ENCODE measurements around the gene TMEM62.

TMEM62 gene

DNA sequence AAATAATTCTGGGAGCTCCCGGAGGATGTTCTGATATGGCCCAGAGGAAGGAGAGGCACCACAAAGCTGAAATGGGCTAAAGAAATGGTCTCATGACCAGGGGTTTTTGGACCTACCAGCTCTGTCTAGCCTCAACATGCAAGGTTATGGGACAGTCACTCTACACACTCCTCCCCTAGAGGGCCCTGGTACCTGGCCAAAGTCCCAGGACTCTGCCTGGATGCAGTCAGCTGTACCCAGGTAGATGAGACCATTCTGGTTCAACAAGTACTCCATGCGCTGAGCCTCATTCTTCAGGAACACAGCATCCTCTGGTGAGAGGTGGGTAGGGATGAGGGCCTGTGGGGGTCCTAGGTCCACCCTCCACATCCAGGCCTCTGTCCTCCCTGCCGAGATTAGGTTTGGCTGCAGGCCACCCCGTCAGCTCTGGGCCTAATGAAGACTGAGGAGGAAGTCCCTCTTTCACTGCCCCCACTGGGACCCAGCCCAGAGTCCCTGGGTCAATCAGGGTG lies 77.9 kb downstream of the TMEM62 start:
- no peak overlapping the region for H3K4me3 ChIP-seq (ENCODE audit: low read depth, low read length)
- TF ChIP-seq, protein P1, sequence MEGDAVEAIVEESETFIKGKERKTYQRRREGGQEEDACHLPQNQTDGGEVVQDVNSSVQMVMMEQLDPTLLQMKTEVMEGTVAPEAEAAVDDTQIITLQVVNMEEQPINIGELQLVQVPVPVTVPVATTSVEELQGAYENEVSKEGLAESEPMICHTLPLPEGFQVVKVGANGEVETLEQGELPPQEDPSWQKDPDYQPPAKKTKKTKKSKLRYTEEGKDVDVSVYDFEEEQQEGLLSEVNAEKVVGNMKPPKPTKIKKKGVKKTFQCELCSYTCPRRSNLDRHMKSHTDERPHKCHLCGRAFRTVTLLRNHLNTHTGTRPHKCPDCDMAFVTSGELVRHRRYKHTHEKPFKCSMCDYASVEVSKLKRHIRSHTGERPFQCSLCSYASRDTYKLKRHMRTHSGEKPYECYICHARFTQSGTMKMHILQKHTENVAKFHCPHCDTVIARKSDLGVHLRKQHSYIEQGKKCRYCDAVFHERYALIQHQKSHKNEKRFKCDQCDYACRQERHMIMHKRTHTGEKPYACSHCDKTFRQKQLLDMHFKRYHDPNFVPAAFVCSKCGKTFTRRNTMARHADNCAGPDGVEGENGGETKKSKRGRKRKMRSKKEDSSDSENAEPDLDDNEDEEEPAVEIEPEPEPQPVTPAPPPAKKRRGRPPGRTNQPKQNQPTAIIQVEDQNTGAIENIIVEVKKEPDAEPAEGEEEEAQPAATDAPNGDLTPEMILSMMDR (IDR thresholded peaks at IDR 0.05; ENCODE audit: low read depth, low read length): no peak

DNA sequence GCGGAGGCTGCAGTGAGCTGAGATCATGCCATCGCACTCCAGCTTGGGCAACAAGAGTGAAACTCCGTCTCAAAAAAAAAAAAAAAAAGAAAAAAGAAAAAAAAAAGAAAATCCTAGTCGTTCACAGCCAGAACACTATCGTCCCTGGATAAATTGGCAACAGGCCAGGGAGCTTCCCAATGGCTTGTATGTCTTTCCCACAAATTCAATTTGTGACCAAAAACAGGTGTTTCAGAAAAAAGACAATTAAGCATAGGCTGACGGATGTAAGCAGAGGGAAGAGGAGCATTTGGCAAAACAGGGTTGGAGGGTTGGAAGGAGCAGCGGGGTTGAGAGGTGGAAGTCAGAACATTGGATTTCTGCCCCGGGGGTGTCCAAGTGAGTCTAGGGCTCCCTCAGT lies 78.9 kb downstream of the TMEM62 start:
- TF ChIP-seq, protein P1 (IDR thresholded peaks at IDR 0.05; ENCODE audit: low read depth, low read length): no peak
- no peak overlapping the region for H3K4me3 ChIP-seq (ENCODE audit: low read depth, low read length)

DNA sequence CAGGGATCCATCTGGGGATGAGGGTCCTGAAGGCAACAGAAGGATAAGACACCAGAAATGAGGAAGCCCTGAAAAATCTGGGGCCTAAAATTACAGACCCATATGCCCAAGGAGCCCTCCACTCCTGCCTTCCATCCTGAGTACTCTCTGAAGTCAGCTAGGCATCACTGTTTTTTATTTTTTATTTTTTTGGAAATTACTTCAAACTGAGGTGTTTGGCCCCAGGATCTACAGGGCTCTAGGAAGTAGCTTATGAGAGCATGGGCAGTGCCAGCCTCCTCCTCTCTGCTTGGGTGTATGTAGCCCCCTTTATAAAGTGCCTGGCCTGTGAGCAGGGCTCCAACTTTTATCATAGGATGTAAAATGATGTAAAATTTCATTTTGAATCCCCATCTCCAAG lies 79.6 kb downstream of the TMEM62 start:
- TF ChIP-seq, protein P1 (IDR thresholded peaks at IDR 0.05; ENCODE audit: low read depth, low read length): no peak
- no peak overlapping the region for H3K4me3 ChIP-seq (ENCODE audit: low read depth, low read length)

DNA sequence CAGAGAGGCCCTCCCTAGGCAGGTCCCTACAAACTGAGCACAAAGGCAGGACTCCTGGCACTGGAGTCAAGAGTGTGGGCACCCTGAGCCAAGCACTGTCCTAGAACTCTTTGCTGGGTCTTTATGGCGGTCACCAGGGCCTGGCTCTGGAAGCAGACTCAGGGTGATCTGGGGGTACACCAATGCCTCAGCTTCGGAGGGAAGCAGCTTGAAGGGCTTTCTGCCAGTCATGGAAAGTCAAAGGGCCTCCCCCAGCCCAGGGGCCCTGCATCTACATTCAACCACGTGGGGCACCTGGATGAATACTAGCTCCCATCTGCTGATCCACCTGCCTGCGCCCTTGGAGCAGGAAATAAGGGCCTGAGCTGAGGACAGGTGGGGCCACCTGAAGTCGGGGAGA lies 80.1 kb downstream of the TMEM62 start:
- TF ChIP-seq, protein P1 (IDR thresholded peaks at IDR 0.05; ENCODE audit: low read depth, low read length): no peak
- H3K4me3 ChIP-seq (ENCODE audit: low read depth, low read length): no peak overlapping the region

DNA sequence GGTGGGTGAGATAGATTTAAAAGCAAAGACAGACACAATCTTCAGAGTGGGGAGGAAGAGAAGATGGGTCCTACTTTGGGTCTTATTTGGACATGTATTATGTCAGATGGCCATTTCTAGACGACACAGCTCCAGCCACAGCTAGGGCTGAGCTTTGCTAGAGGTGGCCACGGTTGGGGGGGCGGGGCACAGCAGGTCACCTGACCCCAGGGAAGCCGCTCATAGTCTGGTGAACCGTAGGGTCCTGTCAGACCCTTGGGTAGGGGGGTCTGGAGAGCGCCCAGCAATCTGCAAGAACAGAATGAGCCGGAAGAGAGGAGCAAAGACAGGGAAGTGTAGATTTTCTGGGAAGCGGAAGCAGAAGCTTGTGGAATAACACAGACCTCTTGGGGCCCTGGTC lies 80.8 kb downstream of the TMEM62 start:
- TF ChIP-seq, protein P1 (IDR thresholded peaks at IDR 0.05; ENCODE audit: low read depth, low read length): no peak

DNA sequence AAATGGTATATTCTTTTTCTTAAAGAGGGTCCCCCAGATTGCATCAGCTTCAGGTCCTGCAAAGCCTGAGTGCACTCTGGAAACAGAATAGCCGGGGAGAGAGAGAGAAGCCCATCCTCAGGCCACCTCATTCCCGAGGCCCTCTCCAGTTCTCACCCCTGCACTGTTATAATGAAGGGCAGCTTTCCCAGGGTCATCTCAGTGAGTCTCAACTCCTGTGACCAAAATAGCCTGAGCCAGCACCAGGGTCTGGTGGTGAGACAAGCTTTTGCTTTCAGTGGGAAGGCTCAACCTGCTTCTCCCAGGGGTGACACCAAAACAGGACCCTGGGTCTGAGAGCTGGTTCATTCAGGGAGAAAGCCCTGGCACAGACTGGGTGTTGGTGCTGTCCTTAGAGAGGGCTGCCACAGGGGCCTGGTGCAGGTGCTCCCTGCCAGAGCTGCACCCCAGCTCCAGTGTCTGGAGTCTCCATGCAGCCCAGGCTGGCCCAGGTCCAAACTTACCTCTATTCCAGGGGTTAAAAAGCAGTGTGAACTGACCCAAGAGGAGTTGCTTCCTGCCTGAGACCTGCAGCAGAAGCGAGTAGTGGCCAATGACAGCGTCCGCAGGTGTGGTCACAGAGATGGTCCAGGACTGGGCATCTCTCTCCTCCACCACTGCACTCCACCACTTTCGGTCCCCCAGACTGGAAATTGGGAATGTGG lies 81.4 kb downstream of the TMEM62 start:
- no peak overlapping the region for H3K4me3 ChIP-seq (ENCODE audit: low read depth, low read length)
- TF ChIP-seq, protein P1 (IDR thresholded peaks at IDR 0.05; ENCODE audit: low read depth, low read length): no peak

More for the DNA sequence above, 80.8 kb downstream of the TMEM62 start:
- H3K4me3 ChIP-seq (ENCODE audit: low read depth, low read length): no peak overlapping the region

DNA sequence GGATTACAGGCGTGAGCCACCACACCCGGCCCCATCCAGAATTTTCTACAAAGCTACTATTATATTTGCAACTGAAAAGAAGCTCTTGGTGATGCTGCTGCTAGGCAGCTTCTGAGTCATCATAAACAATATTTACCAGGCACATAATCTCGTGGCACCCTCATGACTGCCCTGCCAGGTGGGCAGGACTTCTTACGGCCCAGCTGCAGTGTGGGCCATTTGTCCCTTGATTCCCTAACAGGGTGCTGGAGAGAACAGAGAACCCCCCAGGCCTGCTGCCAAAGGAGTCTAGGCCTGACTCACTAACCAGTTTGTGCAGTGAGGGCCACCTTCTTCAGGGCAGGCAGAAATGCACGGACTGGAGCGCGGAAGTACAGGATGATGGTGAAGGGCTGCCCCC lies 82.6 kb downstream of the TMEM62 start:
- H3K4me3 ChIP-seq (ENCODE audit: low read depth, low read length): no peak overlapping the region
- TF ChIP-seq, protein P1 (IDR thresholded peaks at IDR 0.05; ENCODE audit: low read depth, low read length): no peak
